Measurements from ENCODE around the gene SLC12A4.

DNA sequence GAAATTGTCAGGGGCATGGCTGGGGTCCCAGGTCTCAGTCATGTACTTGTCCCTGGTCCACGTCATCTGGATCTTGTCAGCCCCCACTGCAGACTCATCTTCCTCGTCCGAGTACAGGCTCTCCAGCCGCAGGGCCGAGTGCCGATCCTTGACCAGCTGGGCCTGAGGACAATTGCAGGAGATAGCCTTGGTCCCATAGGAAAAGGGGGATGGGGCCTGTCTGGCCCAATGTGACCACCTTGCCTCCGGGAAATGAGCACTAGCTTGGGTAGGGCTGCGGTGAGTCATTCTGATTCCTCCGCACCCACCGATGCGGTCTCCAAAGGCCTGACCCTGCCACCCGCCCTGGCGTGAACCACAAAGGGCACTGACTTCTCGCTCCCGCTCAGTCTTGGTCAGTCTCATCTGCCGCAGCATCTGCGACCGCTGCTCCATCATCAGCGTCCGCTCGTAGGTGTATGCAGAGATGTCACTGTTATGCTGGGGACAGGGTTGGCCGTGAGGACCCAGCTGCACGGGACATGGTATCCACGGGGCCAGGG is 23.0 kb downstream of the SLC12A4 start:
- TF ChIP-seq, protein P1, sequence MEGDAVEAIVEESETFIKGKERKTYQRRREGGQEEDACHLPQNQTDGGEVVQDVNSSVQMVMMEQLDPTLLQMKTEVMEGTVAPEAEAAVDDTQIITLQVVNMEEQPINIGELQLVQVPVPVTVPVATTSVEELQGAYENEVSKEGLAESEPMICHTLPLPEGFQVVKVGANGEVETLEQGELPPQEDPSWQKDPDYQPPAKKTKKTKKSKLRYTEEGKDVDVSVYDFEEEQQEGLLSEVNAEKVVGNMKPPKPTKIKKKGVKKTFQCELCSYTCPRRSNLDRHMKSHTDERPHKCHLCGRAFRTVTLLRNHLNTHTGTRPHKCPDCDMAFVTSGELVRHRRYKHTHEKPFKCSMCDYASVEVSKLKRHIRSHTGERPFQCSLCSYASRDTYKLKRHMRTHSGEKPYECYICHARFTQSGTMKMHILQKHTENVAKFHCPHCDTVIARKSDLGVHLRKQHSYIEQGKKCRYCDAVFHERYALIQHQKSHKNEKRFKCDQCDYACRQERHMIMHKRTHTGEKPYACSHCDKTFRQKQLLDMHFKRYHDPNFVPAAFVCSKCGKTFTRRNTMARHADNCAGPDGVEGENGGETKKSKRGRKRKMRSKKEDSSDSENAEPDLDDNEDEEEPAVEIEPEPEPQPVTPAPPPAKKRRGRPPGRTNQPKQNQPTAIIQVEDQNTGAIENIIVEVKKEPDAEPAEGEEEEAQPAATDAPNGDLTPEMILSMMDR (IDR thresholded peaks at IDR 0.05; ENCODE audit: low read depth, low read length, missing input control), result no peak
- TF ChIP-seq YY1 (IDR thresholded peaks at IDR 0.05), result no peak
- TF ChIP-seq, protein P2, sequence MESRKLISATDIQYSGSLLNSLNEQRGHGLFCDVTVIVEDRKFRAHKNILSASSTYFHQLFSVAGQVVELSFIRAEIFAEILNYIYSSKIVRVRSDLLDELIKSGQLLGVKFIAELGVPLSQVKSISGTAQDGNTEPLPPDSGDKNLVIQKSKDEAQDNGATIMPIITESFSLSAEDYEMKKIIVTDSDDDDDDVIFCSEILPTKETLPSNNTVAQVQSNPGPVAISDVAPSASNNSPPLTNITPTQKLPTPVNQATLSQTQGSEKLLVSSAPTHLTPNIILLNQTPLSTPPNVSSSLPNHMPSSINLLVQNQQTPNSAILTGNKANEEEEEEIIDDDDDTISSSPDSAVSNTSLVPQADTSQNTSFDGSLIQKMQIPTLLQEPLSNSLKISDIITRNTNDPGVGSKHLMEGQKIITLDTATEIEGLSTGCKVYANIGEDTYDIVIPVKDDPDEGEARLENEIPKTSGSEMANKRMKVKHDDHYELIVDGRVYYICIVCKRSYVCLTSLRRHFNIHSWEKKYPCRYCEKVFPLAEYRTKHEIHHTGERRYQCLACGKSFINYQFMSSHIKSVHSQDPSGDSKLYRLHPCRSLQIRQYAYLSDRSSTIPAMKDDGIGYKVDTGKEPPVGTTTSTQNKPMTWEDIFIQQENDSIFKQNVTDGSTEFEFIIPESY (IDR thresholded peaks at IDR 0.05), result no peak

Data from liver (tissue), 2 donors.